Uterus (tissue), 2 donors: ENCODE results near the gene ADAMTS10.

Experiments
- CTCF ChIP-seq, 4 experiments: fragments of 200-600 bp in 2 of 4; fragments of 450-650 bp in 2 of 4; sonication (generic) in 2 of 4; IDR thresholded peaks; one replicate each; pipeline ENCODE4 v1.5.1; 2016 to 2019; ENCODE audit warnings: antibody characterized with exemption in 4 of 4, mild to moderate bottlenecking in 2 of 4, moderate library complexity in 1 of 4
- POLR2A ChIP-seq, 2 donors: fragments of 450-650 bp; IDR thresholded peaks; one replicate each; pipeline ENCODE4 v1.6.1; 2016; ENCODE audit warnings: antibody characterized with exemption in 2 of 2, mild to moderate bottlenecking in 1 of 2, moderate library complexity in 1 of 2

GRCh38 chr19:8550070-8550469 lies 60.4 kb downstream of the ADAMTS10 start:
- TF ChIP-seq CTCF (IDR thresholded peaks at IDR 0.05) = no peak
- TF ChIP-seq POLR2A (IDR thresholded peaks at IDR 0.05) = no peak
